Right lobe of liver (tissue), 6 donors: Measurements from ENCODE around the gene YBX2. TPM values are rescaled to one million over a fixed set of nuclear protein-coding genes. Genes with fewer than 3 reads are reported as not detected.
A peak's percentile ranks its signal among the peaks of the same experiment; 100 is the strongest.

Experiments
- ATAC-seq, 4 donors: fragments of 200-7000 bp; cut with Tn5 transposase; one replicate each; pipeline ENCODE4 v1.9.1; 2020; ENCODE audit warnings: mild to moderate bottlenecking in 4 of 4, moderate library complexity in 4 of 4
- DNase-seq, 3 donors: peaks; one replicate each; pipeline ENCODE4 v3.0.0-alpha.2; 2020
- H3K27ac ChIP-seq, 3 donors: fragments of 200-600 bp; one replicate each; pipeline ENCODE4 v1.8.0; 2022
- H3K27me3 ChIP-seq, 2 donors: fragments of 200-600 bp; one replicate each; pipeline ENCODE4 v1.8.0; 2022
- H3K36me3 ChIP-seq, 4 donors: fragments of 200-600 bp; sonication (generic) in 1 of 4; one replicate each; pipeline versions ENCODE4 v1.5.1 to v1.8.0; 2017 to 2022; ENCODE audit warnings: control low read depth in 1 of 4
- H3K4me1 ChIP-seq, 4 donors: fragments of 200-600 bp; sonication (generic) in 1 of 4; one replicate each; pipeline versions ENCODE4 v1.5.1 to v1.8.0; 2017 to 2022; ENCODE audit warnings: control low read depth in 1 of 4
- H3K4me3 ChIP-seq, 3 donors: fragments of 200-600 bp; one replicate each; pipeline ENCODE4 v1.8.0; 2022
- H3K9me3 ChIP-seq, 4 donors: fragments of 200-600 bp; sonication (generic) in 1 of 4; one replicate each; pipeline versions ENCODE4 v1.5.1 to v1.8.0; 2017 to 2022; ENCODE audit warnings: control low read depth in 1 of 4
- POLR2A ChIP-seq: fragments of 450-650 bp; IDR thresholded peaks from one replicate; pipeline ENCODE4 v1.6.1; 2017; ENCODE audit warnings: antibody characterized with exemption, mild to moderate bottlenecking
- WGBS: methylation state at CpG from one replicate; pipeline ENCODE4 v1.1.6; 2018; ENCODE audit warnings: low coverage, low lambda C conversion rate; ENCODE audit not compliant: insufficient coverage; ENCODE audit errors: missing lambda C conversion rate; 5-methylcytosine and 5-hydroxymethylcytosine counted together
- intact Hi-C, 2 donors: fragments of 100-400 bp; cut with DNase I; formaldehyde crosslinking; loops; one replicate each; pipeline versions ENCODE4 v1.11.2 to v1.14.1; 2022
- total RNA-seq, 6 experiments: library from RNA; depleted of rRNA in 2 of 6; stranded (reverse); fragments of >200 nt in 2 of 6; fragmentation: NEBNext Ultra II Directional in 3 of 6; extraction: Animal tissue kit (Norgen Biotek cat#: 25700) in 3 of 6; gene quantifications; one replicate each; pipeline versions ENCODE4 v1.1.0 to v1.2.4, GENCODE V29; 2016 to 2023
- TF ChIP-seq, protein P1 (sequence below), 4 donors: fragments of 200-600 bp in 3 of 4; fragments of 450-650 bp in 1 of 4; IDR thresholded peaks; one replicate each; pipeline versions ENCODE4 v1.5.1 to v1.8.0; 2016 to 2022; ENCODE audit warnings: antibody characterized with exemption in 4 of 4, mild to moderate bottlenecking in 2 of 4
- donor health status: DM: no; HTN: yes; CAD: no.
- donor health status: DM: no; HTN: no; CAD: no.
- donor health status: DM: no; HTN: no; CAD: no.
- donor health status: DM: no; HTN: yes; CAD: no.
- donor health status: DM: no; HTN: yes; CAD: no.

YBX2 gene
- total RNA-seq, 6 experiments from 2014 or later = 0.27 to 1.7 (median 0.90) TPM

DNA sequence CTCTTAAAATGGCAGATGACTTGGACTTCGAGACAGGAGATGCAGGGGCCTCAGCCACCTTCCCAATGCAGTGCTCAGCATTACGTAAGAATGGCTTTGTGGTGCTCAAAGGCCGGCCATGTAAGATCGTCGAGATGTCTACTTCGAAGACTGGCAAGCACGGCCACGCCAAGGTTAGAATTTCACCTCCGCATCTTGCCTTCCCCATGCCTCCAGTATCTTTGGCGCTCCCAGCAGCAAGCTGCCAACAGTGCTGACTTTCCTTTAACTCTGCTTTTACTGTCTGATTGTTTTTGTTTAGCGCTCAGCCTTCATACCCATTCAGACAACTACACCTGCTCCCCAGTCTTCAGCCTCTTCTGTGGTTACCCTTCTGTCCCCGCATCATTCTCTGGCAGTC lies 15.2 kb upstream of the YBX2 start:
- intact Hi-C loops = no loop called here
- Histone ChIP-seq H3K9me3 (no peaks in the 10 kb centered on the region), H3K27ac (peak overlapping the region in 1 of 3 donors; percentile 77), H3K4me3 (peak overlapping the region in 1 of 3 donors; percentile 98), H3K4me1 (peaks cover 0 to 21% (median 9%) of the 10 kb centered on the region in 4 donors), H3K27me3 (no peaks in the 10 kb centered on the region), H3K36me3 (peaks cover 11 to 47% (median 29%) of the 10 kb centered on the region in 4 donors)
- no peak for DNase-seq
- ATAC-seq = no peak
- no peak for TF ChIP-seq POLR2A
- TF ChIP-seq, protein P1, sequence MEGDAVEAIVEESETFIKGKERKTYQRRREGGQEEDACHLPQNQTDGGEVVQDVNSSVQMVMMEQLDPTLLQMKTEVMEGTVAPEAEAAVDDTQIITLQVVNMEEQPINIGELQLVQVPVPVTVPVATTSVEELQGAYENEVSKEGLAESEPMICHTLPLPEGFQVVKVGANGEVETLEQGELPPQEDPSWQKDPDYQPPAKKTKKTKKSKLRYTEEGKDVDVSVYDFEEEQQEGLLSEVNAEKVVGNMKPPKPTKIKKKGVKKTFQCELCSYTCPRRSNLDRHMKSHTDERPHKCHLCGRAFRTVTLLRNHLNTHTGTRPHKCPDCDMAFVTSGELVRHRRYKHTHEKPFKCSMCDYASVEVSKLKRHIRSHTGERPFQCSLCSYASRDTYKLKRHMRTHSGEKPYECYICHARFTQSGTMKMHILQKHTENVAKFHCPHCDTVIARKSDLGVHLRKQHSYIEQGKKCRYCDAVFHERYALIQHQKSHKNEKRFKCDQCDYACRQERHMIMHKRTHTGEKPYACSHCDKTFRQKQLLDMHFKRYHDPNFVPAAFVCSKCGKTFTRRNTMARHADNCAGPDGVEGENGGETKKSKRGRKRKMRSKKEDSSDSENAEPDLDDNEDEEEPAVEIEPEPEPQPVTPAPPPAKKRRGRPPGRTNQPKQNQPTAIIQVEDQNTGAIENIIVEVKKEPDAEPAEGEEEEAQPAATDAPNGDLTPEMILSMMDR (IDR thresholded peaks at IDR 0.05) = no peak
- WGBS = 90% methylated on average over 7 of the region's 12 CpGs

DNA sequence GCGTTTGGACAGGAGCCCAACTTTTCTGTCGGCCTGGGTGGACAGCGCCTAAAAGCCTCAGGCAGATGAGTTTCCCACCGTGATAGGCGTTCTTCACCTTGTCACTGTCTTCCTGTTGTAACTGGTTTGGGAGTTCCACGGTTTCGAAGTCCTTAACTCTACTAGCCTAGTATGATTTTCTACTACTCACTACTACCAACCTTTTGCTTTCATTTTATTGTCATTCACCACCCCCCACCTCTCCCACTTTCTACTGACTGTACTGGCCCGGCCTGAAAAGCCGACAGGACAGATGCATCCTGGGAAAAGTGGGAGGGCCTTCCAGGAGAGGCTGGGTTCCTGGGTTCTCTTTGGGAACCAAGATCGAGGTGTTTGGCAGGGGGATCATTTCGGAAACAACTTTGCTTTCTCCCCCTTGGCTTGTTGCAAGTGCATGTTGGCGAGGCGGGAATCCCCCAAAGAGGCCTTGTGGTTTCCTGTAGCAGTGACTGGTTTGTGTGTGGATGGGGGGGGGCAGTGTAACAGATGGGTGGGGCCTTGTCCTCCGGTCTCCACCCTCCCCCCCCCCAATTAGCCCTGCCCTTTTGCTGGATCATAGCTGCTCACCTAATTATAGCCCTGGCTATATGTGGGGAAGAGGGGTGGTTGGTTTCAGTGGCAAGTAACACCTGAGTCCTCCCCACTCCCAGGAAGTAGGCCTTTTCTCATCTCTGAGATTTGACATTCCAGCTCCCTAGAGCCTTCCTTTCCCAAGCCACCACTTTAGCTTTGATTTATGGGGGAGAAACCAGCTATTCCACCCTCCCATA lies 14.4 kb upstream of the YBX2 start:
- peak; percentile 42 for TF ChIP-seq POLR2A
- TF ChIP-seq, protein P1 (IDR thresholded peaks at IDR 0.05) = no peak
- peaks cover 11 to 44% (median 29%) of the 10 kb centered on the region in 4 donors for H3K36me3 ChIP-seq
- H3K9me3 ChIP-seq = no peaks in the 10 kb centered on the region
- H3K27me3 ChIP-seq = no peaks in the 10 kb centered on the region
- intact Hi-C loops = no loop called here
- 0% methylated on average over 11 of the region's 14 CpGs for WGBS
- H3K4me1 ChIP-seq = peaks cover 0 to 14% (median 7%) of the 10 kb centered on the region in 4 donors
- H3K4me3 ChIP-seq = peak overlapping the region; percentile 97 to 98 (median 97)
- peak; percentile 65 to 84 (median 78) for DNase-seq
- peak; percentile 33 to 37 (median 35) for ATAC-seq
- H3K27ac ChIP-seq = peak overlapping the region; percentile 76 to 93 (median 77)

DNA sequence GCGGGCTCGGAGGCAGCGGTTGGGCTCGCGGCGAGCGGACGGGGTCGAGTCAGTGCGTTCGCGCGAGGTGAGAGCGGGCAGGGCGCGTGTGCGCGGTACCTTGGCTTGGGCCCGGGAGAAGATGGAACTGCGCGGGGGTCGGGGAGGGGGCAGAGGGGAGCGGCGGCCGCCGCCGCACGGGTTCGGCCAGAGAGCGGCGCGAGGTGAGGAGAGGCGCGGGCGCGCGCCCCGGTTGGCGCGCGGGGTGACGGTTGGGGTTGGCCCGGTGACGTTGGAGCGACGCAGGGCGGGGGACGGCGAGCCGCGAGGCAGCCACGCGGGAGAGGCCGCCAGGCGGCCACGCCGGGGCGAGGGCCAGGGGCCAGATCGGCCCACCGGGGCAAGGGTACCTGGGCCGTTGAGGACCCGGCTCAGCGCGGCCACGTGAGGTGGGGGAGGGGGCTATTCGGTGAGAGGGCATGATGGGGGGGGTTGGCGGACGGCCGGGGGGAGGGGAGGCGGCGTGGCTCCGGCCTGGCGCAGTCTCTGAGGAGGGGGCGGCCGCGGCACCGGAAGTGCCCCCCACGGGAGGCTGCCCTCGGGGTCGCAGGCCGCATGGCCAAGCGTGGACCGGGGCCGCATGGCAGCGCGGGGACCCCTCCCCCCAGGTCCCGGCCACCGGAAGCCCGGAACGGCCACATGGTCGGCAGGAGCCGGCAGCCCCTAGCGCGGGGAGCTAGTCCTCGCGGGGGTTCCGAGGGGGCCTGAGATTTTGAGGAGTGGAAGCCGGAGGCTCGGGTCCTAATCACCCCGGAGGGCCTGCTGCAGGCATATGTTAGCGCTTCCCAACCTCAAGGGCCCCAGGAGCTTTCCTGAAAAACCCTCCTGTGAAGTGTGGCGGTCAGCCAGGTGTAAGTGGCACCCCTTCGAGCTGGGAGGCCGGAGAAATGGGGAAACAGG lies 13.5 kb upstream of the YBX2 start:
- intact Hi-C loops = no loop called here
- no peak for TF ChIP-seq POLR2A
- TF ChIP-seq, protein P1 (IDR thresholded peaks at IDR 0.05) = no peak
- H3K27ac ChIP-seq = peak overlapping the region; percentile 76 to 93 (median 77)
- peaks cover 0 to 14% (median 7%) of the 10 kb centered on the region in 4 donors for H3K4me1 ChIP-seq
- H3K4me3 ChIP-seq = peak overlapping the region; percentile 97 to 98 (median 97)
- no peaks in the 10 kb centered on the region for H3K9me3 ChIP-seq
- ATAC-seq (peak in 2 of 4 donors; percentile 0 to 11), DNase-seq (peak; percentile 67 to 70 (median 69))
- no peaks in the 10 kb centered on the region for H3K27me3 ChIP-seq
- peaks cover 11 to 36% (median 25%) of the 10 kb centered on the region in 4 donors for H3K36me3 ChIP-seq
- 0% methylated on average over 4 of the region's 104 CpGs for WGBS

DNA sequence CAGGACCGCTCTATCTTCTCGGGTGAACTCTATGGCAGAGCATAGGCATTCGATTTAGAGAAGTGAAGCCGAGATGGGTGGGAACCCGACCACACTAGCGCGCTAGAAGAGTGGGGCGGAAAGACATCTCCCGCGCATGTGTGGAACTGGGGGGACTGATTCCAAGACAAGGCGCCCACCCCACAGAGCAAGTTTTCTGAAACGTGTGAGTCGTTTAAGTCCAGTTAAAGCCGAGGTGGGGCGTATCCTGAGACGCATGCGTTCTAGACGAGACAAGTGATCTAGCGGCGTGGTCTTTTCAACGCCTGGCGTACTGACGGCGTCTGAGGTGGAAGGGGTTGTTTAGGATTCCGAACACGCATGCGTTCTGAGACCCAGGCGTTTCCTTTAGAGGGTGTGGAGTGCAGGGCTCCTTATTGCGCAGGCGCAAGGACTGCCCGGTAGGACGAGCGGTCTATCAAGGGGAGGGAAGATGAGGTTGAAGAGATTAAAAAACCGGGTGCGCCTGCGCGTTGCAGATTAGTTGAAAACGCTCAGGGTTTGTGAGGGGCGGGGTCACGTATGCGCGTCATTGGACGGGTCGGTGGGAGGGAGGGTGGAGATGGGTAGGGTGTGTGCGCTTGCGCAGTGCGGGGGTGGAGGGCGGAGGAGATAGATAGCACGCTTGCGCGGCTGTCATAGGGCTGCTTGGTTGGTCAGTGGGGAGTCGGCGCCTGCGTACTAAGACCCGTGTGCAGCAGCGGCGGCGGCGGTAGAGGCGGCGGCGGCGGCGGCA lies 12.7 kb upstream of the YBX2 start, which contains the start of gene EIF5A:
Gene EIF5A (plus strand): TSS at position 718 of the 775 bp plus-strand sequence. CDS start 2,008 bp downstream, outside the sequence.
- Histone ChIP-seq H3K27me3 (no peaks in the 10 kb centered on the region), H3K4me3 (peak within 1 kb of the TSS; percentile 97 to 98 (median 97)), H3K27ac (peak within 1 kb of the TSS; percentile 77 to 93 (median 85)), H3K9me3 (no peaks in the 10 kb centered on the region), H3K4me1 (peaks cover 0 to 14% (median 7%) of the 10 kb centered on the region in 4 donors), H3K36me3 (peaks cover 11 to 27% (median 20%) of the 10 kb centered on the region in 4 donors)
- TF ChIP-seq POLR2A = peak; percentile 89
- TF ChIP-seq, protein P1 (IDR thresholded peaks at IDR 0.05) = no peak
- peak; percentile 88 to 91 (median 89) for ATAC-seq
- DNase-seq = peak; percentile 100
- intact Hi-C loops = no loop called here
- under 1% methylated on average over 47 of the region's 64 CpGs for WGBS
